Cardiac fibroblast (primary cell): ENCODE data around the gene ZNF548.

Source experiments
- DNase-seq, 2 donors: peaks; one replicate each; pipeline versions ENCODE4 v3.0.0 to v3.0.0-alpha.2; 2010; ENCODE audit warnings: low read depth in 2 of 2
- H3K4me3 ChIP-seq, 2 donors: replicated peaks in 1 of 2; 1 replicate in 1 of 2; 2 replicates in 1 of 2; pipeline ENCODE4 v1.5.1; 2011; ENCODE audit warnings: low read depth in 2 of 2, low read length in 2 of 2, mild to moderate bottlenecking in 2 of 2, moderate library complexity in 1 of 2
- TF ChIP-seq, protein P1 (sequence below): IDR thresholded peaks from one replicate; pipeline ENCODE4 v1.5.1; 2011; ENCODE audit warnings: low read depth, mild to moderate bottlenecking, low read length, inconsistent platforms

Gene ZNF548

DNA sequence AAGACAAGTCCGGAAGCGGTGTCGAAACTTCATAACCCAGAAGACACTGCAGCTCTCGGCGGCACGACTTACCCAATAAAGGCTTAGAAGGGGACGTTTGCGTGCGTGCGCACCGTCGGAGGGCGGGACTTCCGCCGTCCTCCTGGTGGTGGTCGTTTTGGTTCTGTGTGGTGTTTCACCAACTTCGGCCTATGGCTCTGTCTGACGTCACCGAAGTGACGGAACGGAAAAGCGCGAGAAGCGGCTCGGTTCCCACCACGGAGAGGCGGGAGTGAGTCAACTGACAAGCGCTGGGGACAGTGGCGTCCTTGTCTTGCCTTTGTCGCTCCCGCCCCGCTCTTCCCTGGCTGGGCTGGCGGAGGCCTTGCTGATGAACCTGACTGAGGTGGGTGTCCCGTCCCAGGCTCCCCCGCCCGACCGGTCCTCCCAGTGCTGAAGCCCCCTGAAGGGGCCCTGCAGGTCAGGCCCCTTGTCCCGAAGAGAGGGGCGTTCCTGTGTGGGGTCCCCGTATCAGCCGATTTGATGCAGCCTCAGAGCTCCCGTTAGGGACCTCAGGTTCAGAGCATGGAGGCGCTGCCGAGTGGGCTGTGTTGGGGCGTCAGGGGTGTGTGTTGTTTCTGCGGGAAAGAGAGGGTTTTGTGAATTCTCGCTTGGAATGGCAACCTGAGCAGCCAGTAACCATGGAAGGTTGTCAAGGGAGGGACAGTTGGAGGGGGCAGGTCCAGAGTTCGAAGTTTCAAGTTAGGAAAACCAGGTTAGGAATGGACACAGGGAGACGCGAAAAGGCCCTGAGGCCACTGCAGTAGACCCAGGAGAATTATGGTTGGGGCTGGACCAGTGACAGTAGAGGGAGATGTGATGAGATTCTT lies at the start of gene ZNF548:
ZNF548 (plus strand) TSS at position 125 of the 869 bp plus-strand sequence; CDS start at position 371, 246 bp downstream.
- TF ChIP-seq, protein P1, sequence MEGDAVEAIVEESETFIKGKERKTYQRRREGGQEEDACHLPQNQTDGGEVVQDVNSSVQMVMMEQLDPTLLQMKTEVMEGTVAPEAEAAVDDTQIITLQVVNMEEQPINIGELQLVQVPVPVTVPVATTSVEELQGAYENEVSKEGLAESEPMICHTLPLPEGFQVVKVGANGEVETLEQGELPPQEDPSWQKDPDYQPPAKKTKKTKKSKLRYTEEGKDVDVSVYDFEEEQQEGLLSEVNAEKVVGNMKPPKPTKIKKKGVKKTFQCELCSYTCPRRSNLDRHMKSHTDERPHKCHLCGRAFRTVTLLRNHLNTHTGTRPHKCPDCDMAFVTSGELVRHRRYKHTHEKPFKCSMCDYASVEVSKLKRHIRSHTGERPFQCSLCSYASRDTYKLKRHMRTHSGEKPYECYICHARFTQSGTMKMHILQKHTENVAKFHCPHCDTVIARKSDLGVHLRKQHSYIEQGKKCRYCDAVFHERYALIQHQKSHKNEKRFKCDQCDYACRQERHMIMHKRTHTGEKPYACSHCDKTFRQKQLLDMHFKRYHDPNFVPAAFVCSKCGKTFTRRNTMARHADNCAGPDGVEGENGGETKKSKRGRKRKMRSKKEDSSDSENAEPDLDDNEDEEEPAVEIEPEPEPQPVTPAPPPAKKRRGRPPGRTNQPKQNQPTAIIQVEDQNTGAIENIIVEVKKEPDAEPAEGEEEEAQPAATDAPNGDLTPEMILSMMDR: peak; percentile 3
- peak within 1 kb of the TSS; percentile 77 to 95 for H3K4me3 ChIP-seq
- peak; percentile 99 for DNase-seq

DNA sequence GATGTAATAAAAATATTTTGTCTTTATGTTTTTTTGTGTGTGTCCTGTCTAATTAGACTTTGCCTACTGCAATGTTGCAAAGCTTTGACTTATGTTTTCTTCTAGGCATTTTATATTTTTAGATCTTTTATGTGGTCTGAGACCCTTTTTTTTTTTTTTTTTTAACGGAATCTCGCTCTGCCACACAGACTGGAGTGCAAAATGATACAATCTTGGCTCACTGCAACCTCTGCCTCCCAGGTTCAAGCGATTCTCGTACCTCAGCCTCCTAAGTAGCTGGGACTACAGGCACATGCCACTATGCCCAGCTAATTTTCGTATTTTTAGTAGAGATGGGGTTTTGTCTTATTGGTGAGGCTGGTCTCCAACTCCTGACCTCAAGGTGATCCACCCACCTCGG lies 47.1 kb upstream of the ZNF548 start:
- DNase-seq: no peak
- TF ChIP-seq, protein P1: no peak
- no peak overlapping the region for H3K4me3 ChIP-seq

DNA sequence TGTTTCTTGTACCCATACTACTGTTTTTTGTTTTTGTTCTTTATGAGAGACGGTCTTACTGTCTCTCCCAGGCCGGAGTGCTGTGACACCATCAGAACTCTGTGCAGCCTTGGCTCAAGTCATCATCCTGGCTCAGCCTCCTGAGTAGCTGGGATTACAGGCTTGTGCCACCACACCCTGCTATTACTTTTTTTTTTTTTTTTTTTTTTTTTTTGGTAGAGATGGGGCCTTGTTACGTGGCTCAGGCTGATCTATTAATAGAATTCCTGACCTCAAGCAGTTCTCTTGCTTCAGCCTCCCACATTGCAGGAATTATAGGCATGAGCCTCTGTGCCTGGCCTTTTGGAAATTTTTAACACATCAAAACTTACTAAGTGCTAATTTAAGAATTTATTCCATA lies 41.5 kb upstream of the ZNF548 start:
- no peak overlapping the region for H3K4me3 ChIP-seq
- DNase-seq: peak; percentile 60 to 61
- TF ChIP-seq, protein P1: no peak

DNA sequence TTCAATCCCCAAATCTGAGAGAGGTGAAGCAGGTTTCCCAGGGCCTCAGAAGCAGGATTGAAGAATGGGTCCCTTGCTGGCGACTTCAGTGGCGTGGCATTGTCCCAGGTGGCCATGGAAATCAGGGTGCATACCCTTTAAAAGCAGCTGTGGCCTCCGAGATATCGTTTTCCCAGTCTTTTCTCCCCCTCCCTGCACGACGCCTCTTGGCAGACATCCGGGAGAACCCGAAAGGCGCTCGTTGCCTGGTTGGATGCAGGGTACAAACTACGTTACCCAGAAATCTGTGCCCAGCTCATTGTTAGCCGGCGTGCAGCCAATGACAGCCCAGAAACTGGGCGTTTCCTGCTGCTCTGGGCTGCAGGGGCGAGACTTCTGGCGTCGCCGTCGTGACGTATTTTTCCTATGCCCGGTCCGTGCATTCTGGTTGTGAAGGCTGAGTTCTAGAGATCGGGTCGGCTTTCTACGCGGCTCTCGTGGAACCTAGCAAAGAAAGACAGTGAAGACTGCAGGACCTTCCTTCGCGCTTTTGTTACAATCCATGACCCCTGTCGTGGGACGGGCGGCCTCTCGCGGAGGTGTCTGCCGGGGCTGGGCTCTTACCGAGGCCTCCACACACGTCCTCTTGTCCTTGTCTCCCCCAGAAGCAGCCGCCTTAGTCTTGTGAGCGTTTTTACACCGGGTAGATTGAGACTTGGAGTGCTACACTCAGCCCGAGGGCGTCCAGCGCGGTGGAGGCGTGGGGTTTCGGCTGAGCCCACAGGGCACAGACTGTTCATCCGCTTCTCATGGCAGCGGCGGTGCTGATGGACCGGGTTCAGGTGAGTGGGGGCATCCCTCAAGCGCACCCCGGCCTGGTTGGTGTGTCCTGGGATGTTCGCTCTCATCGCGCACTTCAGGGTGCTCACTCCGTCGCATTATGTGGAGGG lies 38.5 kb upstream of the ZNF548 start, which contains the start of gene ZNF304:
ZNF304 (plus strand) TSS at position 395 of the 929 bp plus-strand sequence; CDS start at position 789, 394 bp downstream.
- TF ChIP-seq, protein P1: no peak
- H3K4me3 ChIP-seq: peak within 1 kb of the TSS; percentile 98 to 99
- DNase-seq: peak; percentile 95 to 96

DNA sequence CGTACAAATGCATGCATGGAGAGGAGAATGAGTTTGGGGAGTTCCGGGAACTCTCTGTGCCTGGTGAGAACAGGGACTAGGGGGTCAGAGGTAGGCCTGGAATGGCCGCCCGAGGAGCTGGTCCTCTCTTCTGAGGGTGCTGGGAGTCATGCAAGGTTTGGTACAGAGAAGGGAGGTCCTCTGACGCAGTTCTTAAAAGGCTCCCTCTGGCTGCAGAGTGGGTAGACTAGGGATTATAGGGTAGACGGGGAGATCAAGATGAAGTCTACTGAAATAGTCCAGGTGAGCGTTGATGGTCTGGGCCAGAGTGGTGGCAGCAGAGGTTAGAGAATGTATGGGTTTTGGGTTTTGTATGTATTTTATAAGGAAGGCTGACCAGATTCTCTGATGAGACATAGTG lies 37.8 kb upstream of the ZNF548 start:
- TF ChIP-seq, protein P1: peak; percentile 8
- peak in 1 of 2 donors; percentile 26 for DNase-seq
- peak overlapping the region; percentile 98 to 99 for H3K4me3 ChIP-seq

DNA sequence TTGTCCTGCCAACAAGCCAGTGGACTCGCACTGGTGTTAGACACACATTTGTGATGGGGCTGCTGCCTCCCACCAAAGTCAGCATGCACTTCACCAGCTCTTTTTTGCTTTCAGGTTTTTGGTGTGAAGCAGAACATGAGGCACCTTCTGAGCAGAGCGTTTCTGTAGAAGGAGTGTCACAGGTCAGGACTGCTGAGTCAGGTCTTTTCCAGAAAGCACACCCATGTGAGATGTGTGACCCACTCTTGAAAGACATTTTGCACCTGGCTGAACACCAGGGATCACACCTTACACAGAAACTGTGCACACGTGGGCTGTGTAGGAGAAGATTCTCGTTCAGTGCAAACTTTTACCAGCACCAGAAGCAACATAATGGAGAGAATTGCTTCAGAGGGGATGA lies 33.7 kb upstream of the ZNF548 start:
- TF ChIP-seq, protein P1: no peak

More for the DNA sequence above, 33.7 kb upstream of the ZNF548 start:
- H3K4me3 ChIP-seq: no peak overlapping the region
- DNase-seq: no peak
